Measurements from ENCODE around the gene SNAP91.

DNA sequence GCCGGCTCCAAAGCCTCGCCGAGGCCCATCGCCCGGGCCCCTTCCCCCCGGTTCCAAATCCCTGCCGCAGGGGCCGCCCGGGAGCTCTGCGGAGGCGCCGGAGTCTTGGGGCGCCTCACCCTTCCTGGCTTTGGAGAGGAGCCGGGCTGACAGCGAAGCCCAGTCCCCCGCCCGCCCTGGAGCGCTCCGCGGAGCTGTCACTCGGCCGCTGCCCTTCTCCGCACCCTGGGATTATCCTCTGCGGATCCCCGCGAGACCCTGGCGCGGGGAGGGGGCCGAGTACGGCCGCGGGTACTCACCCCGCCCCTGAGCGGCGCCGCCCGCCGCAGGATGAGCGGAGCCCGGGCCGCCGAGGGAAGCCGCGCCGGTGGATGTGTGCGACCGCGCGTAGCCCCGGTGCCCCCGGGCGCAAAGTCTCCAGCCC is 343 bp downstream of the SNAP91 start:
- TF ChIP-seq, protein P1, sequence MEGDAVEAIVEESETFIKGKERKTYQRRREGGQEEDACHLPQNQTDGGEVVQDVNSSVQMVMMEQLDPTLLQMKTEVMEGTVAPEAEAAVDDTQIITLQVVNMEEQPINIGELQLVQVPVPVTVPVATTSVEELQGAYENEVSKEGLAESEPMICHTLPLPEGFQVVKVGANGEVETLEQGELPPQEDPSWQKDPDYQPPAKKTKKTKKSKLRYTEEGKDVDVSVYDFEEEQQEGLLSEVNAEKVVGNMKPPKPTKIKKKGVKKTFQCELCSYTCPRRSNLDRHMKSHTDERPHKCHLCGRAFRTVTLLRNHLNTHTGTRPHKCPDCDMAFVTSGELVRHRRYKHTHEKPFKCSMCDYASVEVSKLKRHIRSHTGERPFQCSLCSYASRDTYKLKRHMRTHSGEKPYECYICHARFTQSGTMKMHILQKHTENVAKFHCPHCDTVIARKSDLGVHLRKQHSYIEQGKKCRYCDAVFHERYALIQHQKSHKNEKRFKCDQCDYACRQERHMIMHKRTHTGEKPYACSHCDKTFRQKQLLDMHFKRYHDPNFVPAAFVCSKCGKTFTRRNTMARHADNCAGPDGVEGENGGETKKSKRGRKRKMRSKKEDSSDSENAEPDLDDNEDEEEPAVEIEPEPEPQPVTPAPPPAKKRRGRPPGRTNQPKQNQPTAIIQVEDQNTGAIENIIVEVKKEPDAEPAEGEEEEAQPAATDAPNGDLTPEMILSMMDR (IDR thresholded peaks at IDR 0.05): no peak
- TF ChIP-seq POLR2A (IDR thresholded peaks at IDR 0.05) (no peak), POLR2AphosphoS5 (IDR thresholded peaks at IDR 0.05) (no peak)
